ENCODE data around the gene FBXO8.

The FBXO8 gene

DNA sequence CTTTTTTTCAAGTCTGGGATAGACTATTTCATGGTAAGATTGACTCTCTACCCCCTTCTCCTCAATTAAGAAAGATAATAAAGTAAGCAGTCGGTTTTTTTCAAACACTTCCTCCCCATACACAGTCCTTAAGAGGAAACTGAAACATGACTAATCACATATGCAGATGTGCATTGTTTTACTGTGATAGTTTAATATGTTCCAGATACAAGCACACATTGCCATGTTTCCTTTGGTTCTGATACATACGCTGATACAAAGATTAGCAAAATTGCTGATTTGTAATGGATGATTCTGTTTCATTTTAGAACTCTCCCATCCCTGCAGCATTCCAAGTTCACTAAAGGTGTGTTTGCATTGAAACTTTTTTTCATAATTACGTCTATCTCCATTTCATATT, 76.1 kb downstream of the FBXO8 start:
- no peak for DNase-seq

DNA sequence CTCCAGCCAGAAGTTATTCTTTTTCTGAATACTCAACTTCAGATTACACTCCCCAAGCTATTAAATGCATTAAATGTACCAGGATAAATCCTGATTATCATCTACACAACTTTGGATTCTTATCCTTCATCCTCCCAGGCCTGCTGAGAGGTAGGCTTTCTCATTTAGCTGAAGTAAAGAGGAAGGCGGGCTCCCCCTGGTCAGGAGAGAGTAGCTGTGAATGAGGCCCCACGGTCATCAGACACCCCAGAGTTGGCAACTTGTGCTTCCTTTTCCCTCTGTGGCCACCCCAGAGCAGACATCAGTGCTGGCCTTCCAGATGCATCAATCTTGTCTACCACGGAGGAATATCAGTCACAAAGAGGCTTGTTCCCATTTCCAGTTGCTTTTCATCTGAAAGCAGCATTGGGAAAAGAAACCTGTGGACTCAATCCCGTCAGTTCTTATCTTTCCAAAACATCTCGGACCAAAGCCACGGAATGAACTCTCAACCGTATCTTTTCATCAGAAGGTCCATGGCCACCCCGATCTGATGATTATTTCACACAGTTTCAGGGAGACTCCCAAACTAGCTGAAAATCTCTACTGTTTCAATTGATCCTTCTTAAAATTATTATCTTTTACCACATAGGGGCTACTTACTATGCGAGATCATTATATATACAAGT, 79.2 kb downstream of the FBXO8 start:
- no peak for DNase-seq

DNA sequence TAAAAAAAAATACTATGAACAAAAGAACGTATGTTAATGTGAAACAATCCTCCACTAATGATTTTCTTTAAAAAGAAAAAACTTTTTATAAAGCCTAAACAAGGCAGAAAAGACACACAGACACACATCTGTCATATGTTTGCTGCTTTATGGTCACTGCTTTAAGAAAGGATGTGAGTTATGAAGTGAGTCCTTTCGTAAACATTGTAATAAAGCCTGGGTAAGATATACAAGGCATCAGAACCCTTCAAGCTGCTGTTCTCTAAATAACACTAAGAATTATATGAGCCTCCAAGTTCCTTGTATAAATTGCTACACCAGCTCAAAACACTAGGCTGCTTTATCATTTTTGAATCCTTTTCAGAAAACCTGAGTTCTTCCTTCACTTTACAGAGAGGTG, 81.6 kb downstream of the FBXO8 start:
- no peak for DNase-seq

DNA sequence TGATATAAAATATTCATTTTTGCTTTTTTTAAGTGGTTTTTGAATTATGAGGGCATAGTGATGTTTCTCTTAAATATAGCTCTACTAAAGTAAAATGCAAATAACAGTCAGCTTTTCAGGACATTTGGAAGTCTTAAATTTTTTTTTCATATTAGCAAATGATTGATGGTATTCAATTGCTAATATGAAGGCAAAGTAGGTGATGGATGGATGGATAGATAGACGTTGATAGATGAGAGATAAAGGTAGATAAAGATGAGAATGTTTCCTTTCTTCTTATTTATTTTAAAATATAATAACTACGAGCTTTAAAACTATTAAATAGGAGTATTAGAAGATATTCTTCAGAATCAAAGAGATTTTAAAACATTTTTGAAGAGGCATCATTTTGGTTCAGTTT, 83.7 kb downstream of the FBXO8 start:
- no peak for DNase-seq

DNA sequence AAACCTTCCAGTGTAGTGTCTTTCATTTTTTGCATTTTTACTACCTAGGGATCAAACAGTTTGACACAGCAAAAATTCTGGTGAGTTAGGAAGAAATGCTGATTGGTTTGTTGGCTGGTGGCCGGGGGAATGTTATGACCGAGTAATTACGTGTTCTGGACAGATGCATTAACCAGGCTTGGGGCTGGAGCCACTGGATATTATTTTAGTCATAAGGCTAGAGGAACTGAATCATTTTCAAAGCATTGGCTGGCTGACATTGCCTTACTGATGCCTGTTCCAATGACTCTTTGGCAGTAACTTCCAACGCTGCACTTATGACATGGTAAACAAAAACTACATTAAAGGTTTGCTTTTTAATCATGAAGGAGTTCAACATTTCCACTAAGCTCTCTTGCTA, 84.6 kb downstream of the FBXO8 start:
- DNase-seq = no peak

DNA sequence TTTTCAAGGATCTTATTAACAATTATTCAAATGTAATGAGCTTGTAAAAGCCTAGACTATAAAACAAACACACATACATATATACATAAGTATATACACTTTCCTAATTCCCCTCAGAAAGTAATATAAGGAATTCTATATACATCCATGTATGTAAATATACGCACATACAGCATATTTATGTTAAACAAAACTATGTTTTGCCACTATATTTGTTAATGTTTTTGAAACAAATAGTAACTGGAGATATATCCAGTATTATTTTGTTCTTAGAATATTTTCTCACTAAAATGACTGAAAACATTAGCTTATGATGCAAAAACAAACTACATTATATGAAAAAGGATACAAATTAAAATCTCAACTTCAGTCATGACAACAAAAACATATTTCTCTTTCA, 85.1 kb downstream of the FBXO8 start:
- DNase-seq = no peak

DNA sequence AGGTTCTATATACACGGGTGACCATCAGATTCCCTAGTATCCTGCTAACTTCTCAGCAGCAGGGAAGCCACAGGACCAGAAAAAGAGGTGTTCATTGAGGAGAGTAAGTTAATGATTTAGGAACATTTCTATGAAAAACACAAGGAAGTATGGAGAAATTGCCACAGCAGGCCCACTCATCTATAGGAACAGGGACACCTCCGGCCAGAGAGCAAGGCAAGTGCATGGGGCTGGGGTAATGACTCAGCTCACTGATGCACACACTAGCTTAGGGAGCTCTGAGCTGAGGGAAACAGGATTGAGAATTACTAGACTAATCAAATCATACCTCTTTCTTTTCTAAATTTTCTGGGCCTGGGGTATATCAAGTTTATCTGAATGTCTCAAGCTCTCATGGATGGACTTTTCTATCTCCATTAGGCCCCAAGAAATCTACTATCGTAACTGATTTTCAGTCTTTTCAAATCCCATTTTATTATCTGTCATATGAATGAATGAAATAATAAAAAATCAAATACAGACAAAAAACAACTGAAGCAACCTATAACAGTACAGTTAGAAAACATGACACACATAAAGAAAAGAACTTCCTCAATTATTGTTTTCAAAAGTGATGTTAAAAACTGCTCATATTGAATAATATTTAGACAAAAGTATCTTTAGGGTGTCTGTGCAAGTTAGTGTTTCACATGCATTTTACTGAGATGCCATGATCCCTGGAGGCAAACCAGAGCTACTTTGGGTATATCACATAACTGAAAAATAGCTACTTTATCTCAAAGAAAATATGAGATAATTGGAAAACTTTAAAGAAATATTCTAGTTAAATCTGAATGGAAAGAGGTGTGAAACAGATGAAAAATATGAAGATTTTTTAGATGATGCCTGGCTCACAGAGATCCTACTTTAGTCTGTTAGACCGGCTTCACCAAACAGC, 89.8 kb downstream of the FBXO8 start:
- DNase-seq = no peak

DNA sequence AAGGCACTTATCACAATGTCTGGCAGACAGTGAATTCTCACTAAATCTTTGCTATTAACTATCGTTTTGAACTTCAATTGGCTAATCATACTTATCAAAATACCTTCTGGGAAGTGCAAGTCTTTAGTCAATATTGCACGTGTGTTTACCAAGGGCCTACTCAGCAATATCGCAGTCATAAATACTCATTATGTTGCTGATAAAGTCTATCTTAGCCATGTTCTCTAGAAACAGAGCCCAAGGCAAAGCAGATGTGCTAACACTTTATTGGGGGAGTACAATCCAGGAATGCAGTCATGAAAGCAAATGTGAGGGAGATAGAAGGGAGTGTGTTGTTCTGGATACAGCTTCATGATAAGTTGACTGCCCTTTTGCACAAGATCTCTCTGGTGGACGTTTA, 90.5 kb downstream of the FBXO8 start:
- DNase-seq = no peak

DNA sequence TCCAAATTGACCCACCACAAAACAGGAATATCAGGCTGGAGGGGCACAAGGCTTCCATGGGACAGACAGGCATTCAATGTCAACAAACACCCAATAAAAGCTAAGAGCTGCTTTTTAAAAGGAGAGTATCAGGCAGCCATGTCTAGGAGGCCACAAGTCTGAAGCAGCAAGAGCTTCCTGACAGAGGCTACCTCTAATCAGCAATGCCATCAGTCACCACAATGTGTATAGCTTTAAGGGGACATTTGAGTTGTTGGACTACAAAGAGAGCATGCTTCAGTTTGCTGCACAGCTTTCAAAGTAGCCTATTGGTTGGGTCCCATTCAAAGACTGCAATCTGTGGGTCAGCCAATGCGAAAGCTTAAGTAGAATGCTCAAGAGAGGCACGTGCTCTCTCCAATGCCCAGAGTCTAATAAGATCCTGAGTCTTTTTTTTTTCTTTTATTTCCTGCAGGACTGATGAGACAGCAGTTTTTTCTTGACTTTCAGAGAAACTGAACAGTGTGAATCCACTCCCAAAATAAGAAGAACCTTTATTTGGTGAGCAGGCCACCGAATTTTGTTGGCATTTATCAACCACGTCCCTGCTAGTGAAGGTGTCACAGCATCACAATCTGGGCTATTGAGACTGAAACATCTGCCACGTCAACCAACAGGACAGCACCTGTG, 92.5 kb downstream of the FBXO8 start:
- no peak for DNase-seq

DNA sequence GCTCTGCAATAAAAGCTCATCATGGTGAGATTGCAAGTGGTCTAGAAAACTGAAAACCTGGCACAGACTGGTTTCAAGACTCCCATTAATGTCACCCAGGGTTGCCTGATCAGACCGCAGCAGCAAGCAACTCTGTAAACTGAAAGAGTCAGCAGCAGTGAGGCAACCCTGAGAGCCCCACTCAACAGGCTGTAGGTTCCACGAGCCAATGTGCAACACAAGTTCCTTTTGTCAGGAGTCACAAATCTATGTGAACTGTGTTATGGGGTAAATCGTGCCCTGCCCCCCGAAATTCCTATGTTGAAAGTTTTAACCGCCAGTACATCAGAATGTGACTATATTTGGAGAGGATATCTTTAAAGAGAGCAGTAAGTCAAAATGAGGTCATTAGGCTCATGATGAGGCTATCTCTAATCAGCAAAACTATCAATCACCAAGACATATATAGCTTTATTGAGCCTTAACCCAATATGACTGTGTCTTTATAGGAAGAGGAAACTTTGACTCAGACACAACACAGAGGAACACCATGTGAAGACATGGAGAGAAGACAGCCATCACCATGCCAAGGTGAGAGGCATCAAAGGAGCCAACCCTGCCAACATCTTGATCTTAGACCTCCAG, 94.0 kb downstream of the FBXO8 start:
- no peak for DNase-seq
